NCI-H510A (cell line): ENCODE results near the gene POLR1H.
"Not testable (repeated sequence)": the region's sequence is repeated elsewhere in the genome, so short reads cannot be mapped to it uniquely, and the experiment has no call there.

ENCODE experiments used
- DNase-seq: peaks from one replicate; lab custom pipeline; 2025; lab: John Stamatoyannopoulos, UW

POLR1H gene, protein sequence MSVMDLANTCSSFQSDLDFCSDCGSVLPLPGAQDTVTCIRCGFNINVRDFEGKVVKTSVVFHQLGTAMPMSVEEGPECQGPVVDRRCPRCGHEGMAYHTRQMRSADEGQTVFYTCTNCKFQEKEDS

DNA sequence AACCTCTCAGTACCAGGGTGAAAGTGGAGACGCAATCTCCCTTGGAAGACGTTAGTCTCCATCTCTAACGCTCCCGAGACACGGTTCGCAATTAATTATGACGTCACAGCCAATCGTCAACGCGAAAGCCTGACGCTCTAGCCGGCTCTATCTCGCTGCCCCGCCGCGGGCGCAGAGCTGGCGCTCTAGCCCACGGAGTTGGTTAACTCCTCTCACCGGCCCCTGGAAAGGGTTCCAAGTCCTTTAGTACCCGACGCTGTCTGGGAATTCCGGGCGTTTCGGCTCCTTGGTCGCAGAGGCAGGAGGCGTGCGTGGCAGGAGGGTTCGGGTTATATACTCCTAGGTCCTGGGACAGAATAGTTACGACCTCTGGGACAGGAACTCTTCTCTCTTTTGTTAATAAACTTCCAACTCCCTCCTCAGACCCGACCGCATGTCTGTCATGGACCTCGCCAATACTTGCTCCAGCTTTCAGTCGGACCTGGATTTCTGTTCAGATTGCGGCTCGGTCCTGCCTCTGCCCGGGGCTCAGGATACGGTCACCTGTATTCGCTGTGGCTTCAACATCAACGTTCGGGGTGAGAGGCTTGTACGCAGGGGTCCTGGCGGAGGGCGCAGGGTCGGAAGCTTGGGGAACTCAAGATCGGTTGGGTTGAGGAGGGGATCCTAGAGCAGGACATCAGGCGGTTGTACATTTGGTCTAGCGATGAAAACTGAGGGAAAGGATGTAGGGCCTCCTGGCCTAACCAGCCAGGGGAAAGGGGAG lies at the start of gene POLR1H:
Gene POLR1H, plus strand, starts transcription at position 174 of the 766 bp plus-strand sequence. Its CDS starts 260 bp downstream, at position 434.
- peak; percentile 95 for DNase-seq

DNA sequence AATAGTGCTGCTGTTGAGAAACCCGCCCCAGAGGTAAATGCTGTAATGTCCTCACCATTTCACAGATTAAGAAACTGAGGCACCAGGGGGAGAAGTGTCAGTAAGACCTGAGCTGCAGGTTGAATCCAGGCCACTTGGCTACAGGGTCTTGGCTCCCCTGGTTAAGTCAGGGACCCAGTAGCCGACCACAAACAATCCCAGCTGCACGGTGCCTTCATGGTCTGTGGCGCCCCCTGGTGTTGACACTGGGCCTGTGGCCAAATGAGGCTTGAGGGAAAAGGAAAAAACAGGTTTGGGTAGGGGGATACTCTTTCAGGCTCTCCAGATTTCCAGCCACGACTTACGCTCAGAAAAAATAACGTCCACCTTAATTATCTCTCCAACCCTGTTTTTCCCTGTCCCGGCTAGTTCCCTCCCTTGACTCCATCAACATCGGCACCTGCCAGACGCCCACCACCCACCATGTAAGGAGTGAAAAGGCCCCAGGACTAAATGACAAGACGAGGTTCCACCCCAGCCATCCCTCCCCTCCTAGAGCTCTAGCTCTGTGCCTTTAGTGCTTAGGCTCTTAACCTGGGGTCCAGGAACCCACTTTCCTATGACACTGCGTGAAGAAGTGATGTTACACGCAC lies 47.7 kb upstream of the POLR1H start:
- DNase-seq: no peak

DNA sequence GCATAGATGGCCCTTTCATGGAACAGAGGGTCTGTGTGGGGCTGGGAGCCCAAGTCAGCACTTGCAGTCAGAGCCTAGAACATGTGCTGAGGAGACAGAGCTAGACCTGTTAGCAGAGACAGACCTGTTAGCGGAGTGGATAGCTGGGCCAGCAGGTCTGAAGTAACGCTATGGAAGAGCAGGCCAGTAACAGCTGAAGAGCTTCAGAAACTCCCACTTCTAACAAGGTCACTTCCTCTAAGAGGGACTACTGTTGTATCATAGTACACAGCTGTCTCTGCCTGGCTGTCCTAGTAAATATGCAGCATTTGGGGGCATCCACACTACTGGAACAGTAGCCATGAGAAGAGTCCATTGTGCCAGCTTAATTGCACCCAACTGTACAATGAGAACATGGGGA lies 41.2 kb upstream of the POLR1H start:
- no peak for DNase-seq

DNA sequence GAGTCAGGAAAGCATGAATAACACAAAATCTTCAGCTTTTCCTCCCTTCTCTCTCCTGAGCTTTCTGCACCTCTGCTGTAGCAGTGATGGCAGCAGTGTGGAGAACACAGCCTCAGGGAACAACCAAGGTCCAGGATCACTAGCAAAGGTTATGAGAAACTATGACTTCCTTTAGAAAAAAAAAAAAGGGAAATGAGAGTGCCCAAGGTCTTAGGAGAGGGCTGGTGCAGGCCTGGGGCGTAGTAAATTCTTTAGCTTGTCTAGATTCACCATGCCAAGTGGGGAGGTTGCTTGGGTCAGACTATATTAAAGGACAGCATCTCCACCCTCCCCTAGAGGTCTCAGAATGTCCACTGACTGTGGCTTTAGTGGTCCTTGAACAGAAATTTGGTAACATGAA lies 40.4 kb upstream of the POLR1H start:
- no peak for DNase-seq

DNA sequence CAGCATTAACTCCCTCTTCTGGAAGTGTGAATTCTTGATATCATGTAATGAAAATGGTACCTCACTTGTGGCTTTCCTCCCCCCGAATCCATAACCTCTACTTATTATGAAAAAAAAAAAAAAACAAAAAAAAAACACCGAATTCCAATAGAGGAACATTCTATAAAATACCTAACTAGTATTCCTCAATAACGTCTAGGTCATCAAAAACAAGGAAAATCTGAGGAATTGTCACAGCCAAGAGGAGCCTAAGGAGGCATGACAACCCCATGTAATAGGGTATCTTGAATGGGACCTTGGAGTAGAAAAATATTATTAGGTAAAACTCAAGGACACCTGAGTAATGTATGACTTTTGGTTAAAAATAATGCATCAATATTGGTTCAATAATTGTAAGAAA lies 38.9 kb upstream of the POLR1H start:
- no peak for DNase-seq

DNA sequence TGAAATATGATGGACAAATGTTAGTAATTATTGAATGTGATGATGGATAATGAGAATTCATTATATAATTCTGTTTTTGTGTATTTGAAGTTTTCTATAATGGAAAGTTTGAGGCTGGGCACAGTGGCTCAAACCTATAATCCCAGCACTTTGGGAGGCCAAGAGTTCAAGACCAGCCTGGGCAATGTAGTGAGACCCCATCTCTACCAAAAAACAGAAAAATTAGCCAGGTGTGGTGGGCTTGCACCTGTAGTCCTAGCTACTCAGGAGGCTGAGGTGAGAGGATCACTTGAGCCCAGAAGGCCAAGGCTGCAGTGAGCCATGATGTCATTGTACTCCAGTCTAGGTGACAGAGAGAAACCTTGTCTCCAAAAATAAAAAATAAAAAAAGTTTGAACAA lies 38.4 kb upstream of the POLR1H start:
- not testable (repeated sequence) for DNase-seq

DNA sequence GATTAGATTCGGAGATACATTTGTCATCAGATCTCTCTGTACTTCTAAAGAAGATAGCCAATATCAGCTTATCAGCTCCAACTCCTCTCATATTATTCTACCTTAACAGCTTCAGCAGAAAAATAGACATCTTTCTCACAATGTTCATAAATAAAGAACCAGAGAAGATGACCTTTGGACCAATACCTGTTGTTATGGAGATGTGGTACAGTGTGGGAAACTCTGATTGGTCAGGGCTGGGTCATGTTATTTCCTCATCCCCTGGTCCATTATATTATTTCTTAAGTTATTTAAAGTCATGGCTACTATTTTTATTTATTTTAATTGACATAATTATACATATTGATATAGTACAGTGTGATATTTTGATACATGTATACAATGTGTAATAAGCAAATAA lies 35.9 kb upstream of the POLR1H start:
- DNase-seq: no peak

DNA sequence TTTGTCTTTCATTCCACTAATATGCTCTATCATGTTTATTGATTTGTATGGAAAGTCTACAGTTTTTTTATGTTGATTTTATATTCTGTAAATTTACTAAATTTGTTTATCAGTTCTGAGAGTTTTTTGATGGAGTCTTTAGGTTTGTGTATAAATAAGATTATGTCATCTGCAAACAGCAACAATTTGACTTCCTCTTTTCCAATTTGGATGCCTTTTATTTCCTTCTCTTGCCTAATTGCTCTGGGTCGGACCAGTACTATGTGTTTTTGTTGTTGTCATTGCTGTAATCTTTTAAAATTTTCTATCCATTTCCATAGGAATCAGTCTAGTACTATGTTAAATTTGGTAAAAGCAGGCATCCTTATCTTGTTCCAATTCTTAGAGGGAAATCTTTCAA lies 31.5 kb upstream of the POLR1H start:
- DNase-seq: no peak

DNA sequence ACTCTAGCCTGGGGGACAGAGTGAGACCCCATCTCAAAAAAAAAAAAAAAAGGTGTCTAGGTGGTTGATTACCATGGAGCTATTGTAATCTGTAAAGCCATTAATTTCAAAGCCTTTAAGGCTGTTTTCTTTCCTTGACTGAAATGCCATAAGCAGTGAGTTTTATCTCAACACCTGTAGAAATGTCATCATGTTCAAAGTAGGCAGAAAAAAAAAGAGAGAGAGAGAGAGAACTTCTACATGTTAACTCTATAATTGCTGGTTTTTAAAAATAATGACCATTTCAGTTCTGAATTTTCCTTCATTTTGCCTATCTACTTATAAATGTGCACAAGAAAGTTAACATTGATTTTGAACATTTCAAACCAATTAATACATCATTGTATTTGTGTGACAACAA lies 29.7 kb upstream of the POLR1H start:
- DNase-seq: no peak

DNA sequence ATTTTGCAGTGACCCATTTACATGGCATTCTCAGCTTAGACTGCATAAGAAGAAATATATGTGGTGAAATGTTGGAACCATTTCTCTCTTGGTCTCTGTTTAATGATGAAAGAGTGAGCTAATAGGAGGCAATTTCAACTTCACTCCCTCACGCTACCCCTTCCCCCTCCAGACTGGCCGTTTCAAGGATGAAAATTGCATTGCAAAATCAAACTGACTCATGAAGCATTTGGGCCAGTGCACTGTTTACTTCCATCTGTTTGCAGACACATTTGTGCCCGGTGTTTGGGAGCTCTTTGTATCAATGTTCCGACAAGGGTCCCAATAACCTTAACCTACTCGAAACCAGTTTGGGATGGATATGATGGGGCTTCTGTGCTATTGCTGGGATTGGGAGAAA lies 27.6 kb upstream of the POLR1H start:
- not testable (repeated sequence) for DNase-seq

DNA sequence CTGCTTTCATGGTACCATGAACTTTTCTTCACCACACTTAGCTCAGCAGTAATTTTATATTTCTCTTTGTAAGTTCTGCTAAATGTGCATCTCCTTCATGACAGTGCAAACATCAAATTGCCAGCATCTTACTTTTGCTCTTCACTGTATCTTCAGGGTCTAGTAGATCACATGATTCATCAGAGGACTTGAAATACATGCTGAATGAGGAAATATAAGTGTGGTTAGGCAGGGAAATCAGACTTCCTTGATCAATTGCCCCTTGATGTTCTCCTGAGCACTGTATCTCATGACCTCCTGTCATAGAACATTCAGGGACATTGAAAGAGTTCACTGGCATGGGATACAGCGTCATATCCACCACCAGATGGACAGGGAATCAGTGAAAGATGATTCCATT lies 25.3 kb upstream of the POLR1H start:
- no peak for DNase-seq

DNA sequence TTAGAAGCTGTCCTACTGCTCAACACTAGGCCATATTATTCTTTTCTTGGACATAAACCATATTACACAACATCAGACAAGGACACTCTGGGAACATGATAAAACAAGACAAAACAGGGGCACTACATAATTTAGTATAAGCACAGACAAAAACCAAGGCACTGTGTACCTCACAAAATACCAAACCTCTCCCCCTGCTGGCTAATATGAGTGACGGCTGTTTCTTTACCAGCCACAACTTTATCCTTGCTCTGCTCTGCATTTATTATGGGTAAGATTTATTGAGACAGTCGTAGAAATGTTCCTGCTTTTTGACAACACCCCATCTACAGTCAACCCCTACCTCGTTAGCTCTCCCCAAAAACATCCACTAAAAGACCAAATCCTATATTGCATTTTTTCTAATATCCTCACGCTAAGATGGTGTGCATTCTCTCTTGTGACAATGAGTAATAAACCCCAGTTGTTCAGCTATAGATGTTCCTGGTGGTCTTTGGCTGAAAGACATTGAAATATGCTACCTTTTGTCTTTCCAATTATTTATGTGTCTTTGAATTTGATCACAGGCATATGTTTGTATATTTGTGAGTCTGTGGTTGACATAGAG lies 23.8 kb upstream of the POLR1H start:
- no peak for DNase-seq

DNA sequence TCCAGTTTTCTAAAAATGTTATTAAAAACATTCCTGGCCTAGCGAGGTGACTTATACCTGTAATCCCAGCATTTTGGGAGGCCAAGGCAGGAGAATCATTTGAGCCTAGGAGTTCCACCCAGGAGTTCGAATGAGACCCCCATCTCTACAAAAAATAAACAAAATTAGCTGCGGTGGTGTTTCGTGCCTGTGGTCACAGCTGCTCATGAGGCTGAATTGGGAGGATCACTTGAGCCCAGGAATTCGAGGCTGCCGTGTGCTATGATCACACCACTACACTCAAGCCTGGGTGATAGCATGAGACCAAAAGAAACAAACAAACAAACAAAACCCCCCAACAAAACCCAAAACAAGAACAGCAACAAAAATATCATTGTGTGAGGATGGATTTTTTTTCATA lies 19.8 kb upstream of the POLR1H start:
- DNase-seq: no peak

DNA sequence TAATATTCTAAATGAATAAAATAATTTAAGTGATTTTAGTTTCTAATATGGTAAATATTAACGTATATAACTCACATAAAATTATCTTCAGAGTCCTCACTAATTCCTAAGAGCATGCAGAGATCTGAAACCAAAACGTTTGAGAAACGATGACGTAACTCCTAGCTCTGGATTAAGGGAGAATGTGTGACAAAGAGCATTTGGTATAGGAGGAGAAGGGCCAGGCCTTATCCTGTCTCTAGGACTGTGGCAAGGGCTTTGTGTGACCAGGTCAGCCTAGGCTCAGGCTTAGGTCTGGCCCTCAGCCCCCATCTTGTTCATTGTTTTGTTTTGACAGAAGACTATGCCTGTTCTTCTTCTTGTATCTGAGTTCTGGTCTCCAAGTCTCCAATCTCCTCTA lies 19.2 kb upstream of the POLR1H start:
- DNase-seq: no peak

DNA sequence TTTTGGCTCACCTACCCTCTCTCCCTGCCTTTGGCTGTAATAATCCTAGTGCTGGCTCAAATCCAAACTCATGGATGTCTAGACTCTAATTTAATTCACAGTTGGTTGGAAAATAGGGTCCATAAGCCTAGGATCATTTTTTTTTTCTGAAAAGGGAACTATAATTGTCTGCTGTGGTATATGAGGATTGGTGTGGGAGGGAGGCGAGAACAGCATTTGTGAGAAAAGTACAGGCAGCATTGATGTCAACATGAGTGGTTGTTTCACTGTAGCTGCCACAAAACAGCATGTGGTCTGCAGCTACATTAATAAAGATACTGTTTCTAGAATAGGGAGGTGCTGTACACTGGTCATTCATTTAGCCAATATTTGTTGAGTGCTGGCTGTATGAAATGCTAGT lies 18.6 kb upstream of the POLR1H start:
- DNase-seq: no peak

DNA sequence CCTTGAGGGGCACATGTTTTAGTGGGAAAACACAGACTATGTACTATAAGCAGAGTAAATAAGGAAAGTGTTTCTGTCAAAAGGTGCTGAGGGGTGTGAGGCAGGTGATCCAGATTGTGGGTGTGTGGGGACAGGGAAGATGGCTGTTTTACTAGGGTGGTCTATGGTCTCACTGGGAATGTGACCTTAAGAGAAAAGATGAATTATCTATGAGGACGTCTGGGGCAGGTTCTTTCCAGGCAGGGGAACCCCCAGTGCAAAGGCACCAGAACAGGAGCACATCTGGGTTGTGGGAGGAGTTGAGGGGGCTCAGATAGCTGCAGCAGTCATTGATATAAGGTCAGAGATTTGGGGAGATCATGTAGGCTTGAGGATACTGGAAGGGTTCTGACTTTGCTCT lies 18.2 kb upstream of the POLR1H start:
- no peak for DNase-seq

DNA sequence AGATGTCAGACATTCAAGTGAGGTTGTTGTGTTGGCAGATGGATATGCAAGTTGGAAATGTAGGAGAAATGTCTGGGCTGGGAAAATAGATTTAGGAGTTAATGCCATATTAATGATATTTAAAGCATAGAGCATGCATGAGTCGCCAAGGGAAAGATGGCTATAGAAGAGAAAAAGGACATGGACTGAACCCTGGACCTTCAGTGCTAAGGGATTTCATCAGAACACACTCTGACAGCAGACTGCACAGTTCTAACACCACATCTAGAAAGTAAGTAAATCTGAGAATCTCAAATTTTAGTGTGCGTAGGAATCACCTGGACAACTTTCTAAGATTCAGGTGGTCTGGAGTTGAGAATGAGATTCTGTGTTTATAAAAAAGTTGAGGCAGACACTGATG lies 17.3 kb upstream of the POLR1H start:
- DNase-seq: no peak

DNA sequence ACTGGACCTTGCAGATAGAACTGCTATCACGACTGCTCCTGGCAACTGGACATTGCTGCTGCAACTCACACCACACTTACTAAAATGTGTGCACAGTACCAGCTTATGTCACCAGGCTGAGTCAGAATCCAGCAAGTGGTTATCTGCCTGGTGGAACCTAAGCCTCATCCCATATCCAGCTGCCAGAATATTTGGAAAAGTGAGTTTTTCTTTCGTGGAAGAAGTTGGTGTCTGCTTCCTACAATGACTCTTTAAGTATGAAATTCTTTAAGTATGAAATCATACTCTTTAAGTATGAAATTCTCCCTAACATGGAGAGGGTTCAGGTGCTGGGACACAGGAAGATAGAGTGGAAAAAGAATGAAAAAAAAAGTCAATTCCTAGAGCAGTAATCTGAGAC lies 16.4 kb upstream of the POLR1H start:
- no peak for DNase-seq

DNA sequence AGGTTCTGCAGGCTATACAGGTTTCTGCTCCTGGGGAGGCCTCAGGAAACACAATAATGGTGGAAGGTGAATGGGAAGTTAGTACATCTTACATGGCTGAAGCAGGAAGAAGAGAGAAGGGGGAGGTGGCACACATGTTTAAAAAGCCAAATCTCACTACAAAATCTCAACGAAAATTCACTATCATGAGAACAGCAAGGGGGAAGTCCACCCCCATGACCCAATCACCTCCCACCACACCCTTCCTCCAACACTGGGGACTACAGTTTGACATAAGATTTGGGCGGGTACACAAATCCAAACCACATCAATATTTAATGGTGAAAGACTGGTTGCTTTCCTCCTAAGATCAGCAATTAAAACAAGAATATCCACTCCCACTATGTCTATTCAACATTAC lies 13.8 kb upstream of the POLR1H start:
- no peak for DNase-seq

DNA sequence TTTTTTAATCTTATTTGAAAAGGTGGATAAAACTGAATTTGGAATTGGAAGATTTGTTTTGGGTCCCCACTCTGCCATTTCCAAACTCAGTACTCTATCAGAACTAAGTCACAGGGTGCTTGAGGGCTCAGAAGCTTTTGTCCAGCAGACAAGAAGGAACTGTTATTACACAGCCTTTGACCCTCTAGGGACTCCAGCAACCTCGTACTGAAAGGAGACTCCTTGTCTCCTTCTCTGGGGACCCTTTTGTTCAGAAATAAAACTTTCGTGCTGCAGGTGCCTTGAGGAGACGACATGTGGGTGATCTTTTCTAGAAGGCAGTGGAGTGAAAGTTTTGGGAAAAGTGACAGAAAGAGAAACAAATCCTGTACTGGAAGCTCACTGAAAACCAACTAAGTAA lies 7.4 kb upstream of the POLR1H start:
- no peak for DNase-seq

DNA sequence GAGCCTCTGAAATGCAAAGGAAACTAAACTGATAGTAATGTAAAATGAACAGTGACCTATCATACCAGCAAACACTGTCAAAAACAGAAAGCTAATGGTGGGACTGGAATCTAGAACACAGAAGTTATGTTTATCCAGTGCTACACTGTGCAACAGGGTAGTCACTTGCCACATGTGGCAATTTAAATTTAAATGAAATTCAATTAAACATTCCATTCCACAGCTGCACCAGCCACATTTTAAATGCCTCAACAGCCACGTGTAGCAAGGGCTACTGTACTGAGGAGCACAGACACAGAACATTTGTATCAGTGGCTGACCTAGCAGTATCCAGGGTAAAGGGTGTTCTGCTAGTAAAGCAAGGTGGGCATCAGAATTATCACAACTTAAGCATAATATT lies 5.6 kb upstream of the POLR1H start:
- no peak for DNase-seq

DNA sequence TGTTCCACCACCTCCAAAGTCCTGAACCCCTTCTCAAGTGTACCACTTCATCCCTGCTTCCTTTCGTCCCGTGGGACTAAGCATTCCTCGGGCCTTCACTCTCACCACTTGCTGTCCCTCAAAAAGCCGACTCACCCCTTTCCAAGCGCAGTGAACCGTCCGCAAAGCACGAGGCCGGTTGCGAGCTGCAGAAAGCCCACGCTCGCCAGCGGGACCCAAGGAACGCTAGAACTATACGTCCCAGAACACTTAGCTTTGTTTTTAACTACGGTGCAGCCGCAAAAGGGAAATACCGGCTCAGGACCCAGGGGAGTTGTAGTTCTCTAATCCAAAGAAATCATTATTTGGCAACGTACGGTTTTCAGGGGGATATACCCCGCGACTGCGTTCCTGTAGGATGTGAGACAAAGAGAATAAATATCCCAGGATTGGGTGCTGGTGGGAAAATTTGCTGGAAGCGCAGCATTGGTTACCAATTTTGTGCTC lies 416 bp upstream of the POLR1H start:
- DNase-seq: no peak

DNA sequence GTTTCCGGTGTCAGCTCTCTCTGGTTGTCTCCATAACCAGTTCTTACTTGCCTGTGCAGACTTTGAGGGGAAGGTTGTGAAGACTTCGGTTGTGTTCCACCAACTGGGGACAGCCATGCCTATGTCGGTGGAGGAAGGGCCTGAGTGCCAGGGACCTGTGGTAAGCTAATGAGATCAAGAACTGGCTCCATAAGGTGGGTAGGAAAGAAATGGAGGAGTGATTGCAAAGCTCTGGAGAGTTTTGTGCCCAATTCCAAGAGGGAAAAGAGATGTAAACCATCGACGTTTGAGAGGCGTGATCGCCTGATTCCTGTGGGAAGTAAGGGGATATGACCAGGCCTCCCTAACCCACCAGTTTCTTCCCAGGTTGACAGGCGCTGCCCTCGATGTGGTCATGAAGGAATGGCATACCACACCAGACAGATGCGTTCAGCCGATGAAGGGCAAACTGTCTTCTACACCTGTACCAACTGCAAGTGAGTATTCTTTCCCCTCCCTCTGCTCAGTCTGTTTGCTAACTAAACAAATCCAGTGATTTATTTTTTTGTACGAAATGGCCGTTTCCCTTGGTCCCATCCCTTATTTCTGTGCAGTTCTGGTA lies 893 bp downstream of the POLR1H start:
- DNase-seq: no peak
